Upper lobe of left lung (tissue), 6 donors: ENCODE measurements around the gene TBR1. TPM values are rescaled to one million over a fixed set of nuclear protein-coding genes. Genes with fewer than 3 reads are reported as not detected.

Experiments
- ATAC-seq, 2 donors: fragments of 200-7000 bp; cut with Tn5 transposase; one replicate each; pipeline ENCODE4 v1.9.1; 2022; ENCODE audit warnings: mild to moderate bottlenecking in 2 of 2, moderate library complexity in 2 of 2; ENCODE audit not compliant: low FRiP score in 2 of 2
- DNase-seq, 2 donors: peaks; one replicate each; pipeline ENCODE4 v3.0.0-alpha.2; 2019 to 2020
- H3K27ac ChIP-seq, 4 donors: fragments of 200-600 bp; sonication (generic); one replicate each; pipeline ENCODE4 v1.5.1; 2016 to 2019
- H3K27me3 ChIP-seq, 4 donors: fragments of 200-600 bp; sonication (generic); one replicate each; pipeline ENCODE4 v1.5.1; 2017 to 2019
- H3K36me3 ChIP-seq, 4 donors: fragments of 200-600 bp; sonication (generic); one replicate each; pipeline ENCODE4 v1.5.1; 2016 to 2019
- H3K4me1 ChIP-seq, 4 donors: fragments of 200-600 bp; sonication (generic); one replicate each; pipeline ENCODE4 v1.5.1; 2018 to 2019
- H3K4me3 ChIP-seq, 4 donors: fragments of 200-600 bp; sonication (generic); one replicate each; pipeline ENCODE4 v1.5.1; 2017 to 2019; ENCODE audit warnings: mild to moderate bottlenecking in 2 of 4, moderate library complexity in 1 of 4
- H3K9me3 ChIP-seq, 4 donors: fragments of 200-600 bp; sonication (generic); one replicate each; pipeline ENCODE4 v1.5.1; 2018 to 2019
- CTCF ChIP-seq, 6 experiments: fragments of 450-650 bp in 4 of 6; fragments of 200-600 bp in 2 of 6; sonication (generic) in 2 of 6; IDR thresholded peaks; one replicate each; pipeline ENCODE4 v1.5.1; 2016 to 2019; ENCODE audit warnings: antibody characterized with exemption in 6 of 6
- EP300 ChIP-seq, 4 donors: sonication (generic); formaldehyde crosslinking; IDR thresholded peaks; one replicate each; pipeline ENCODE4 v1.5.1; 2017; ENCODE audit warnings: antibody characterized with exemption in 4 of 4, control low read depth in 2 of 4
- POLR2A ChIP-seq, 4 donors: fragments of 450-650 bp; IDR thresholded peaks; one replicate each; pipeline ENCODE4 v1.5.1; 2016 to 2017; ENCODE audit warnings: antibody characterized with exemption in 4 of 4, mild to moderate bottlenecking in 2 of 4
- POLR2AphosphoS5 ChIP-seq, 2 donors: sonication (generic); formaldehyde crosslinking; IDR thresholded peaks; one replicate each; pipeline ENCODE4 v1.5.1; 2017; ENCODE audit warnings: antibody characterized with exemption in 2 of 2
- WGBS, 2 donors: methylation state at CpG; one replicate each; pipeline ENCODE4 v1.1.5; 2017 to 2018; 5-methylcytosine and 5-hydroxymethylcytosine counted together
- total RNA-seq, 6 donors: library from RNA; depleted of rRNA in 4 of 6; stranded (reverse); fragments of >200 nt in 4 of 6; gene quantifications; one replicate each; pipeline versions ENCODE4 v1.1.0 to v1.2.1, GENCODE V29; 2016 to 2021
- donor health status: DM: no; HTN: no; CAD: no; lungs with moderate emphysema.
- donor health status: DM: no; HTN: yes; CAD: no; lungs with severe emphysema.

TBR1 gene
- total RNA-seq, 6 donors from 2014 or later = not detected

- H3K36me3 ChIP-seq = no peaks in the 10 kb centered on the region
- H3K27me3 ChIP-seq = peaks cover 0 to 82% (median 41%) of the 10 kb centered on the region in 4 donors
- H3K9me3 ChIP-seq = no peaks in the 10 kb centered on the region
- TF ChIP-seq CTCF (IDR thresholded peaks at IDR 0.05) = no peak
- TF ChIP-seq EP300 (IDR thresholded peaks at IDR 0.05) = no peak
- TF ChIP-seq POLR2AphosphoS5 (IDR thresholded peaks at IDR 0.05) = no peak
- no peak for TF ChIP-seq POLR2A (IDR thresholded peaks at IDR 0.05)
- 13 to 29% methylated on average over 5 to 11 of the region's 11 CpGs for WGBS, 2 donors
- DNase-seq = no peak
- ATAC-seq = peak in 1 of 2 donors; percentile 12
- no peak overlapping the region for H3K27ac ChIP-seq
- peak overlapping the region in 1 of 4 donors; percentile 19 for H3K4me3 ChIP-seq
- H3K4me1 ChIP-seq = peaks cover 22 to 44% (median 25%) of the 10 kb centered on the region in 4 donors
Measured at GRCh38 chr2:161422816-161423403, 6.8 kb downstream of the TBR1 start.

- Histone ChIP-seq H3K4me1 (peaks cover 17 to 36% (median 22%) of the 10 kb centered on the region in 4 donors), H3K36me3 (no peaks in the 10 kb centered on the region), H3K27me3 (peaks cover 0 to 83% (median 39%) of the 10 kb centered on the region in 4 donors), H3K4me3 (peak overlapping the region in 3 of 4 donors; percentile 14 to 24 (median 19)), H3K27ac (no peak overlapping the region), H3K9me3 (no peaks in the 10 kb centered on the region)
- WGBS, 2 donors = 9% methylated on average over 55 to 56 of the region's 125 CpGs
- peak in 1 of 2 donors; percentile 42 for ATAC-seq
- peak in 1 of 2 donors; percentile 86 for DNase-seq
- no peak for TF ChIP-seq POLR2A (IDR thresholded peaks at IDR 0.05)
- TF ChIP-seq EP300 (IDR thresholded peaks at IDR 0.05) = no peak
- TF ChIP-seq CTCF (IDR thresholded peaks at IDR 0.05) = no peak
Measured at GRCh38 chr2:161423421-161424393, 7.6 kb downstream of the TBR1 start.

GRCh38 chr2:161424394-161424769, 8.3 kb downstream of the TBR1 start:
- DNase-seq (no peak), ATAC-seq (no peak)
- TF ChIP-seq EP300 (IDR thresholded peaks at IDR 0.05) (no peak), POLR2AphosphoS5 (IDR thresholded peaks at IDR 0.05) (no peak), POLR2A (IDR thresholded peaks at IDR 0.05) (no peak), CTCF (IDR thresholded peaks at IDR 0.05) (no peak)
- no peaks in the 10 kb centered on the region for H3K9me3 ChIP-seq
- peaks cover 0 to 79% (median 36%) of the 10 kb centered on the region in 4 donors for H3K27me3 ChIP-seq
- H3K27ac ChIP-seq = no peak overlapping the region
- 17 to 19% methylated on average over 9 of the region's 9 CpGs for WGBS, 2 donors
- H3K4me3 ChIP-seq = peak overlapping the region in 1 of 4 donors; percentile 24
- peaks cover 13 to 29% (median 18%) of the 10 kb centered on the region in 4 donors for H3K4me1 ChIP-seq
- no peaks in the 10 kb centered on the region for H3K36me3 ChIP-seq

GRCh38 chr2:161424891-161425727, 9.0 kb downstream of the TBR1 start:
- ATAC-seq (no peak), DNase-seq (no peak)
- no peak overlapping the region for H3K4me3 ChIP-seq
- H3K27me3 ChIP-seq = peaks cover 0 to 81% (median 33%) of the 10 kb centered on the region in 4 donors
- peaks cover 13 to 29% (median 18%) of the 10 kb centered on the region in 4 donors for H3K4me1 ChIP-seq
- WGBS, 2 donors = 16 to 20% methylated on average over 4 of the region's 4 CpGs
- no peak for TF ChIP-seq POLR2A (IDR thresholded peaks at IDR 0.05)
- no peak for TF ChIP-seq EP300 (IDR thresholded peaks at IDR 0.05)
- no peak for TF ChIP-seq POLR2AphosphoS5 (IDR thresholded peaks at IDR 0.05)
- no peak for TF ChIP-seq CTCF (IDR thresholded peaks at IDR 0.05)
- H3K36me3 ChIP-seq = no peaks in the 10 kb centered on the region
- H3K27ac ChIP-seq = no peak overlapping the region
- H3K9me3 ChIP-seq = no peaks in the 10 kb centered on the region
